Glutamatergic neuron (in vitro differentiated cells): ENCODE results near the gene LGR4. TPM values are rescaled to one million over a fixed set of nuclear protein-coding genes. Genes with fewer than 3 reads are reported as not detected.

Experiments used
- DNase-seq: peaks from one replicate; pipeline ENCODE4 v3.0.0; 2022
- H3K27ac Mint-ChIP-seq: one replicate; pipeline ENCODE4 v1.8.0; 2020; ENCODE audit warnings: mild to moderate bottlenecking, mixed read lengths, inconsistent platforms; ENCODE audit not compliant: unreplicated experiment
- H3K27me3 Mint-ChIP-seq: one replicate; pipeline ENCODE4 v1.8.0; 2020; ENCODE audit warnings: mild to moderate bottlenecking, moderate library complexity, mixed read lengths, inconsistent platforms; ENCODE audit not compliant: unreplicated experiment
- H3K36me3 Mint-ChIP-seq: one replicate; pipeline ENCODE4 v1.8.0; 2020; ENCODE audit warnings: mild to moderate bottlenecking, mixed read lengths, inconsistent platforms; ENCODE audit not compliant: unreplicated experiment
- H3K4me1 Mint-ChIP-seq: one replicate; pipeline ENCODE4 v1.8.0; 2020; ENCODE audit warnings: mild to moderate bottlenecking, low read depth, mixed read lengths, inconsistent platforms; ENCODE audit not compliant: unreplicated experiment
- H3K4me3 Mint-ChIP-seq: one replicate; pipeline ENCODE4 v1.8.0; 2020; ENCODE audit warnings: mild to moderate bottlenecking, mixed read lengths, inconsistent platforms; ENCODE audit not compliant: unreplicated experiment
- H3K9me3 Mint-ChIP-seq: one replicate; pipeline ENCODE4 v1.8.0; 2020; ENCODE audit warnings: mild to moderate bottlenecking, moderate library complexity, mixed read lengths, inconsistent platforms; ENCODE audit not compliant: unreplicated experiment
- CTCF ChIP-seq: fragments of 200-600 bp; sonication (generic); IDR thresholded peaks from one replicate; pipeline ENCODE4 v1.5.0; 2021; ENCODE audit not compliant: partially characterized antibody, unreplicated experiment
- total RNA-seq: library from RNA; stranded (reverse); fragmentation: NEBNext Ultra II Directional; extraction: Animal tissue kit (Norgen Biotek cat#: 25700); gene quantifications from one replicate; pipeline ENCODE4 v1.2.1, GENCODE V29; 2021; ENCODE audit not compliant: unreplicated experiment

Gene LGR4
- total RNA-seq, 1 donor from 2014 or later, result 87.1 TPM

GRCh38 chr11:27501100-27501499 lies 28.5 kb upstream of the LGR4 start:
- Mint-ChIP-seq H3K27ac (no peak overlapping the region), H3K4me3 (no peak overlapping the region), H3K4me1 (peaks cover 3% of the 10 kb centered on the region), H3K9me3 (no peaks in the 10 kb centered on the region), H3K36me3 (no peaks in the 10 kb centered on the region), H3K27me3 (no peaks in the 10 kb centered on the region)
- DNase-seq, result no peak
- TF ChIP-seq CTCF, result no peak

- Mint-ChIP-seq H3K36me3 (no peaks in the 10 kb centered on the region), H3K4me1 (no peaks in the 10 kb centered on the region)
Measured at GRCh38 chr11:27497911-27498310, 25.3 kb upstream of the LGR4 start.

GRCh38 chr11:27497284-27497866 lies 24.8 kb upstream of the LGR4 start:
- Mint-ChIP-seq H3K27ac (no peak overlapping the region), H3K27me3 (no peaks in the 10 kb centered on the region), H3K4me3 (no peak overlapping the region), H3K4me1 (no peaks in the 10 kb centered on the region), H3K36me3 (no peaks in the 10 kb centered on the region), H3K9me3 (no peaks in the 10 kb centered on the region)
- peak; percentile 46 for TF ChIP-seq CTCF
- DNase-seq, result no peak

More at GRCh38 chr11:27497911-27498310, 25.3 kb upstream of the LGR4 start:
- TF ChIP-seq CTCF, result no peak
- Mint-ChIP-seq H3K4me3 (no peak overlapping the region), H3K27me3 (no peaks in the 10 kb centered on the region), H3K9me3 (no peaks in the 10 kb centered on the region), H3K27ac (no peak overlapping the region)
- DNase-seq, result no peak

- Mint-ChIP-seq H3K27me3 (no peaks in the 10 kb centered on the region), H3K27ac (no peak overlapping the region), H3K4me1 (no peaks in the 10 kb centered on the region), H3K4me3 (no peak overlapping the region), H3K9me3 (no peaks in the 10 kb centered on the region), H3K36me3 (peaks cover 1% of the 10 kb centered on the region)
- no peak for DNase-seq
- no peak for TF ChIP-seq CTCF
Measured at GRCh38 chr11:27496461-27496860, 23.9 kb upstream of the LGR4 start.

- Mint-ChIP-seq H3K36me3 (peaks cover 7% of the 10 kb centered on the region), H3K27me3 (no peaks in the 10 kb centered on the region), H3K4me3 (no peak overlapping the region), H3K27ac (no peak overlapping the region), H3K9me3 (no peaks in the 10 kb centered on the region), H3K4me1 (no peaks in the 10 kb centered on the region)
- no peak for DNase-seq
- TF ChIP-seq CTCF, result no peak
Measured at GRCh38 chr11:27495710-27496300, 23.2 kb upstream of the LGR4 start.
